Glutamatergic neuron (in vitro differentiated cells): ENCODE data around the gene STRIP1. TPM values are rescaled to one million over a fixed set of nuclear protein-coding genes. Genes with fewer than 3 reads are reported as not detected.
A peak's percentile ranks its signal among the peaks of the same experiment; 100 is the strongest.

Source experiments
- DNase-seq: peaks from one replicate; pipeline ENCODE4 v3.0.0; 2022
- H3K27ac Mint-ChIP-seq: one replicate; pipeline ENCODE4 v1.8.0; 2020; ENCODE audit warnings: mild to moderate bottlenecking, mixed read lengths, inconsistent platforms; ENCODE audit not compliant: unreplicated experiment
- H3K27me3 Mint-ChIP-seq: one replicate; pipeline ENCODE4 v1.8.0; 2020; ENCODE audit warnings: mild to moderate bottlenecking, moderate library complexity, mixed read lengths, inconsistent platforms; ENCODE audit not compliant: unreplicated experiment
- H3K36me3 Mint-ChIP-seq: one replicate; pipeline ENCODE4 v1.8.0; 2020; ENCODE audit warnings: mild to moderate bottlenecking, mixed read lengths, inconsistent platforms; ENCODE audit not compliant: unreplicated experiment
- H3K4me1 Mint-ChIP-seq: one replicate; pipeline ENCODE4 v1.8.0; 2020; ENCODE audit warnings: mild to moderate bottlenecking, low read depth, mixed read lengths, inconsistent platforms; ENCODE audit not compliant: unreplicated experiment
- H3K4me3 Mint-ChIP-seq: one replicate; pipeline ENCODE4 v1.8.0; 2020; ENCODE audit warnings: mild to moderate bottlenecking, mixed read lengths, inconsistent platforms; ENCODE audit not compliant: unreplicated experiment
- H3K9me3 Mint-ChIP-seq: one replicate; pipeline ENCODE4 v1.8.0; 2020; ENCODE audit warnings: mild to moderate bottlenecking, moderate library complexity, mixed read lengths, inconsistent platforms; ENCODE audit not compliant: unreplicated experiment
- total RNA-seq: library from RNA; stranded (reverse); fragmentation: NEBNext Ultra II Directional; extraction: Animal tissue kit (Norgen Biotek cat#: 25700); gene quantifications from one replicate; pipeline ENCODE4 v1.2.1, GENCODE V29; 2021; ENCODE audit not compliant: unreplicated experiment
- TF ChIP-seq, protein P1 (sequence below): fragments of 200-600 bp; sonication (generic); IDR thresholded peaks from one replicate; pipeline ENCODE4 v1.5.0; 2021; ENCODE audit not compliant: partially characterized antibody, unreplicated experiment

The STRIP1 gene
- total RNA-seq, 1 donor from 2014 or later = 90.2 TPM

DNA sequence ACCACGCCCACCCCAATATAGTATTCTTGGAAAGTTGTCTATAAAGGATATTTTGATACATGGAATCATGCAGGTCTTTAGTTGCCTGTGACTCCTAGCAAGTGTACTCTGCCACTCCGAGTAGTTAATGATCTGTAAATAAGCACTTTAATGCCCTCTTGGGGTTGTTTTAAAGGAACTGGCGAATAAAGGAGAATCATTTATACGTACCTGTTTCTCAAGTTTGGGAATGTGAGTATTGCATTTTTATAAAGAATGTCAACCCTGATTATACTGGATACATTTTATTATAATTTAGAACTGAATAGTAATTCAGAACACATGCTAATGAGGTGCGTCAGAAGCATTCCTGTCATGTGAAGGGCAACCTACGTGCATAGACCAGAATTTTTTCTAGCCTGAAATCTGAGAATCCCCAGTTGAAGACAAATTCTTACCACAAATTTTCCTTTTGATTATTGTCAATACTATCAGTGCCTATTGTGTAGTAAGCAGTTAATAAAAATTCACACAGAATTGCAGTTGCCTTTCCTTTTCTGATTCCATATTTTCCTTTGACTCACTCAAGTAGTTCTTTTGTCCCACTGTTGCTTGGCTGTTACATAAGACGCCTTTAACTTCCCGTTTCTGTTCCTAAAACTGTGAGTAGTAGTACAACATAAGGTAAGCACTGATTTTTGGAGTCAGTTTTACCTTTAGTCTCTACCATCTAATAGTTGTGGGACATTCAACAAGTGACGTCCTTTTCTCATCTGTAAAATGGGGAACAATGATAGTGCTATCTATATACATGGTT lies 44.7 kb upstream of the STRIP1 start:
- Mint-ChIP-seq H3K4me3 (peak overlapping the region; percentile 43), H3K27me3 (peaks cover 5% of the 10 kb centered on the region), H3K9me3 (peaks cover 6% of the 10 kb centered on the region), H3K4me1 (peaks cover 15% of the 10 kb centered on the region), H3K36me3 (no peaks in the 10 kb centered on the region), H3K27ac (no peak overlapping the region)
- TF ChIP-seq, protein P1, sequence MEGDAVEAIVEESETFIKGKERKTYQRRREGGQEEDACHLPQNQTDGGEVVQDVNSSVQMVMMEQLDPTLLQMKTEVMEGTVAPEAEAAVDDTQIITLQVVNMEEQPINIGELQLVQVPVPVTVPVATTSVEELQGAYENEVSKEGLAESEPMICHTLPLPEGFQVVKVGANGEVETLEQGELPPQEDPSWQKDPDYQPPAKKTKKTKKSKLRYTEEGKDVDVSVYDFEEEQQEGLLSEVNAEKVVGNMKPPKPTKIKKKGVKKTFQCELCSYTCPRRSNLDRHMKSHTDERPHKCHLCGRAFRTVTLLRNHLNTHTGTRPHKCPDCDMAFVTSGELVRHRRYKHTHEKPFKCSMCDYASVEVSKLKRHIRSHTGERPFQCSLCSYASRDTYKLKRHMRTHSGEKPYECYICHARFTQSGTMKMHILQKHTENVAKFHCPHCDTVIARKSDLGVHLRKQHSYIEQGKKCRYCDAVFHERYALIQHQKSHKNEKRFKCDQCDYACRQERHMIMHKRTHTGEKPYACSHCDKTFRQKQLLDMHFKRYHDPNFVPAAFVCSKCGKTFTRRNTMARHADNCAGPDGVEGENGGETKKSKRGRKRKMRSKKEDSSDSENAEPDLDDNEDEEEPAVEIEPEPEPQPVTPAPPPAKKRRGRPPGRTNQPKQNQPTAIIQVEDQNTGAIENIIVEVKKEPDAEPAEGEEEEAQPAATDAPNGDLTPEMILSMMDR = no peak
- no peak for DNase-seq

DNA sequence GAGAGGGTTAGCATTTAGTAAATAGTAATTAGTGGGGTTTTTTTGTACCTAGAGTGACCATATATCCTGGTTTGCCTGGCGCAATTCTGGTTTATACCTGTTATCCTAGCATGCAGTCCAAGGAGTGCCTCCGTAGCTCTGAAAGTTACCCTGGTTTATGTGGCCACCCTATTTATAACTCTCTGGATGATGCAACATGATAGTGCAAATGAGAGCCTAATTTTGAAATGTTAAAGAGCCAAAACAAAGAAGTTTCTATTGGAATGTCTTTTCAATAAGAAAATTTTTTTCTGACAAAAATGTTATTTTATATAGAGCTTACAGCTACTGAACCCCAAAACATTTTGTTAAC lies 44.1 kb upstream of the STRIP1 start:
- Mint-ChIP-seq H3K27ac (no peak overlapping the region), H3K4me1 (peaks cover 15% of the 10 kb centered on the region)

DNA sequence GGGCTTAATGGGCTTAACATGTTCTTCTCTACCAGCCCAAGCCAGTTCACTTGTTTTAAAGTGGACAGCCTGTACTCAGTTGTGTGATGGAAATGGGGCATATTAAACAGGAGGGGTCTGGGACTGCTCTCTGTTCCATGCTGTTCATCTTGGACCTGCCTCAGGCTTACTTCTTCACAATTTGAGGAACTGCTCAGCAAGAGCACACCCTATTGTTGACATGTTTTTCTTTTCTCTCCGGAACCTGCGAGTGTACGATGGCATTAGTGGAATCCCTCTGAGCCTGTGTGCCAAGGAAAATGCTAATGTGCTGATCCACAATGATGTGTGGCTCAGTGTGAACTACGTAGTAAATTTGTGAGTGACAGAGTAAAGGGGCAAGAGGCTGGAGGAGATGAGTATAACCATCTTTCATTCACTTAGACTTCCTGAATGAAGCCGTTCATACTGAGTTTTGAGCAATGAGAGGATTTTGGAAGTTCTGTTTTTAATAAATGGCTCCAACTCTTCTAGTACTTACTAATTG lies 43.0 kb upstream of the STRIP1 start:
- peaks cover 9% of the 10 kb centered on the region for H3K4me1 Mint-ChIP-seq
- H3K36me3 Mint-ChIP-seq = no peaks in the 10 kb centered on the region
- peaks cover 2% of the 10 kb centered on the region for H3K9me3 Mint-ChIP-seq
- H3K27me3 Mint-ChIP-seq = peaks cover 2% of the 10 kb centered on the region
- no peak overlapping the region for H3K27ac Mint-ChIP-seq
- TF ChIP-seq, protein P1 = no peak
- no peak overlapping the region for H3K4me3 Mint-ChIP-seq
- no peak for DNase-seq

More for the DNA sequence above, 44.1 kb upstream of the STRIP1 start:
- peaks cover 5% of the 10 kb centered on the region for H3K27me3 Mint-ChIP-seq
- H3K36me3 Mint-ChIP-seq = no peaks in the 10 kb centered on the region
- DNase-seq = no peak
- peaks cover 6% of the 10 kb centered on the region for H3K9me3 Mint-ChIP-seq
- TF ChIP-seq, protein P1 = no peak
- H3K4me3 Mint-ChIP-seq = no peak overlapping the region

DNA sequence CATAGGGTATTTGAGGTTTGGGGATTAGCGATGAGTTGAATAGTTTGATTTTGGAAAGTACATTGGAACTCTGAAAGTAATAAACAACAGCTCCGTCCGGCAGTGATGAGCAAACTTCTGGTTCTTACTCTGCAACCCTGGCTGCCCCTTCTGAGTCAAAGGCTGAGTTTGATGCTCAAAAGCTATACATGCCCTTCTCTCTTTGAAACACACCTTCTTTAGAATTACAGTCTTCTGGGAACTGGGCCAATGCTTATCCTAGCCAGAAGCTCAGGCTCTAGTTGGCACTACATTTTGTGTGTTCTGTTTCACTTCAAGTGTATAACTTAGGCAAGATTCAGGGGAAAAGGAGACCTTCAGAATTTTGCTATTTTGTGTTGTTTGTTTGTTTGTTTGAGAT lies 40.5 kb upstream of the STRIP1 start:
- no peak for DNase-seq
- H3K4me3 Mint-ChIP-seq = no peak overlapping the region
- peaks cover 4% of the 10 kb centered on the region for H3K4me1 Mint-ChIP-seq
- no peaks in the 10 kb centered on the region for H3K36me3 Mint-ChIP-seq
- no peaks in the 10 kb centered on the region for H3K9me3 Mint-ChIP-seq
- H3K27me3 Mint-ChIP-seq = peaks cover 2% of the 10 kb centered on the region
- H3K27ac Mint-ChIP-seq = no peak overlapping the region
- TF ChIP-seq, protein P1 = no peak

DNA sequence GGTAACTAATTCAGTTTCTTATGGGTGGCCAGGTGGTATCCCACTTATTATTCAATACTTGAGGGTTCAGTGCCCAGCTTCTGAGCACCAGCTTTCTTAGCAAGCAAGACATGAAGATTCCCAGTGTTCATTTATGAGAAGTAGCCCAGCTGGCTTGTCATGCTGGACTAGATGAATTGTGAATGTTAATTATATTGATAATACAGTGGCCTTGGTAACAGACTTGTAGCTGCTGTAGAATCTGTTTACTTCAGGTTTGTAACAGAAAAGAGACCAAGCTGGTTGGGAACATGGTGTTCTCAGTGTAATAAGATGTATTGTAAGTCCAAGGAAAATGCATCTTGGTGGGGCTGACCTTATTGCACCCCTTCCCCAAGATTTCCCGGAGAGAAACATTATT lies 39.8 kb upstream of the STRIP1 start:
- Mint-ChIP-seq H3K27ac (peak overlapping the region; percentile 64), H3K27me3 (peaks cover 2% of the 10 kb centered on the region), H3K4me3 (no peak overlapping the region), H3K36me3 (no peaks in the 10 kb centered on the region), H3K9me3 (no peaks in the 10 kb centered on the region), H3K4me1 (peaks cover 4% of the 10 kb centered on the region)
- TF ChIP-seq, protein P1 = no peak
- no peak for DNase-seq
